ENCODE measurements around the gene TMEM198.
A peak's percentile ranks its signal among the peaks of the same experiment; 100 is the strongest.

TMEM198 gene

GRCh38 chr2:219544567-219544966 is 739 bp downstream of the TMEM198 start:
- DNase-seq (ENCODE audit: low spot score) = no peak

DNA sequence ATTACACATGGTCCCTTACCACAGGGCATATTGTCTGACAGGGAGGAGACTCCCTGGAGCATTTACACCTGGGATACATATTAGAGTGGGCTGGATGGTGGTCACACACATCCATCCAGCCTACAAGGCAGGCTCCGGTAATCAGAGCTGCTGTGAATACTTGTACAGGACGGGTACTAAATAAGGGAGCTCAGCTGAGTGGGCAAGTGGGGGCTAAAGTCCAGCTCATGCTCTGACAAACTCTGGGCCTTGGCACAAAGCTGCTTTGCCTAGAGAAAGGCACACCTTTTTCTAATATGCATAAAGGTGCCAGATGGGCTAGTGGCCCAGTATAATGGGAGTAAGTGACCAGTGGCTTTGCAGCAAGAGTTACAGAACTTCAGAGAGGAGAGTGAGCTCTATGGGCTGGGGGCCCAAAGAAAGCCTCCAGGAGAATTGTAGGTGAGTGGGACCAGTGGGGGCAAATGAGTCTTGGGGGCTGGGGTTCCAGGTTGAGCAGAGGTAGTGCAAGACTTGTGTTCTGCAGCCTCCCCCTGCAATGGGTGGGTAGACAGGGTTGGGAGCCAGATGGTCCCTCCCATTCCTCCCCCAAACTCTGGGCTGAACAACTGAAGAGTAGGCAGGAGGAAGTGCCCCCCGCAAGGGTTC is 1.6 kb downstream of the TMEM198 start:
- no peak for DNase-seq (ENCODE audit: low spot score)

GRCh38 chr2:219545943-219546352 is 2.1 kb downstream of the TMEM198 start:
- DNase-seq (ENCODE audit: low spot score) = no peak

GRCh38 chr2:219547621-219548020 is 3.8 kb downstream of the TMEM198 start:
- no peak for DNase-seq (ENCODE audit: low spot score)

DNA sequence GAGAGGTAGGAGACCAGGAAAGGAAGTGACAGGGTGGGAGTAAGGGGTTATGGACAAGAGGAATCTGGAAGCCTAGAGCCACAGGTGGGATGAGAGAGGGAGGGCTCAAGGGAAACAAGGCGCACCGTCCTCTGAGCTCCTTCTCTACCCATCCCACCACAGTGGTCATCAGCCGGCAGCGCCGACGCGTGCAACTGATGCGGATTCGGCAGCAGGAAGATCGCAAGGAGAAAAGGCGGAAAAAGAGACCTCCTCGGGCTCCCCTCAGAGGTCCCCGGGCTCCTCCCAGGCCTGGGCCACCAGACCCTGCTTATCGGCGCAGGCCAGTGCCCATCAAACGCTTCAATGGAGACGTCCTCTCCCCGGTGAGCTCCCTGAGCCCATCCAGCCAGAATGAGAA is 5.2 kb downstream of the TMEM198 start:
- no peak for DNase-seq (ENCODE audit: low spot score)

DNA sequence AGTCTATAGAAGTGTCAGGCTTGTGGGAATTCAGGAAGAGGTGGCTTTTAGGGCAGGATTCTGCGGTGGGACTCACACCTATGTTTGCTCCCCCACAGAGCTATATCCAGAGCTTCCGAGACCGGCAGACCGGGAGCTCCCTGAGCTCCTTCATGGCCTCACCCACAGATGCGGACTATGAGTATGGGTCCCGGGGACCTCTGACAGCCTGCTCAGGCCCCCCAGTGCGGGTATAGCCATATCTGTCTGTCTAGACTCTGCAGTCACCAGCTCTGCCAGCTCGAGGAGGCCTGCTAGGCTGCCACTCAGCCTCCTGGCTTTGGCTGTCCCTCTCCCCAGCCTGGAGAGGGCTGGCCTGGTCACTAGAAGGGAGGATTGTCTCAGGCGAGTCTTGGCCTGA is 5.8 kb downstream of the TMEM198 start:
- DNase-seq (ENCODE audit: low spot score) = no peak

- peak; percentile 68 for DNase-seq (ENCODE audit: low spot score)
Measured at GRCh38 chr2:219551441-219552381, 7.9 kb downstream of the TMEM198 start.

- peak; percentile 94 for DNase-seq (ENCODE audit: low spot score)
Measured at GRCh38 chr2:219552382-219553167, 8.7 kb downstream of the TMEM198 start.

DNA sequence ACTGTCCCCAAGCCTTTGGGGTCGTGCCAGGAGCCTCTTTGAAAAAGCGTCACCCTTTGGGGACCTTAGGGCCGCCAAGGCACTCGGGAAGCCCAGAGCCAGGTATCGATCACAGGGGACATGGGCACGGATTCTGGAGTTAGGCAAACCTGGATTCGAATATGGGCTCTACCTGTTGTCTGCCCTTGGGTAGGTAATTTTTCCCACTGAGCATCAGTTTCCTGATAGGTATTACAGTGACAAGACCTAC is 9.3 kb downstream of the TMEM198 start:
- no peak for DNase-seq (ENCODE audit: low spot score)

DNA sequence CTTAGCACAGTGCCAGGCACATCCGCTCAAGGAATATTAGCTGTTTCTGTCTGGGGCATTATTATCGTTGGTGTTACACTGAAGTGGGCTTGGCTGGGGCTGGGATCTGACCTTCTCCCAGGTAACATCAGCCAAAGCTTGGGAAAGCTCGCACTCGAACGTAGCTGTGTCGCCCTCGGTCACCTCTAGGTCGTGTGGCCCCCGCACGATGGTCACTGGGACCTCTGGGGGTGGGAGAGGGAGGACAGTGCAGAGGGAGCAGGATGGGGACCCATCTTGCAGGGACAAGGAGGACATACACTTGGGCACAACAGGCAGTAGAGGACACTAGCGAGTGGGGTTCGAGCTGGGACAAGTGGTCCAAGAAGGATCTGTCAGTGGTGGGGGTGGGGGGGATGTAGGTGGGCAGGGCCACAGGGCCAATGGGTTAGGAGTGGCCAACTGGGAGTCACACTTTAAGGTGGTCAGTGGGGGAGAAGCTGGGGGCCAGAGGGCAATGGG is 9.7 kb downstream of the TMEM198 start:
- DNase-seq (ENCODE audit: low spot score) = no peak

DNA sequence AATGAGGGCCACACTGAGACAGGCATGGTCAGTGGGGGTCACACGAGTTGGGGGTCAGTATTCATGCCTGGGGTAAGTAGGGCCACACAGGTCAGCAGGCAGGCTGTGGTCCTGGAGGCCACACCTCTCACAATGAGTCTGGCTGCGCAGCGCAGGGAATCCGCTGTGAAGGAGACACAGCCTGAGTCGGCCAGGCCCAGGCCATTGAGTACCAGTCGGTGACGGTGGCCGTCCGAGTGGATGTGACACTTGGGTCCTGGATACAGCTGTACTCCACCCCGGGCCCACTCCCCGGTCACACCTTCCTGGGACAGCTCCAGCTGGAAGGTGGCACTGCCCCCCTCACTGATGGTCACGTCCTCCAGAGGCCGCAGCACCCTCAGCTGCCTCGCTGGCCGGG is 10.5 kb downstream of the TMEM198 start:
- DNase-seq (ENCODE audit: low spot score) = no peak

GRCh38 chr2:219555956-219556355 is 12.1 kb downstream of the TMEM198 start:
- no peak for DNase-seq (ENCODE audit: low spot score)

GRCh38 chr2:219556413-219556812 is 12.6 kb downstream of the TMEM198 start:
- no peak for DNase-seq (ENCODE audit: low spot score)

GRCh38 chr2:219557320-219557719 is 13.5 kb downstream of the TMEM198 start:
- no peak for DNase-seq (ENCODE audit: low spot score)

- no peak for DNase-seq (ENCODE audit: low spot score)
Measured at GRCh38 chr2:219557791-219558785, 14.3 kb downstream of the TMEM198 start.

DNA sequence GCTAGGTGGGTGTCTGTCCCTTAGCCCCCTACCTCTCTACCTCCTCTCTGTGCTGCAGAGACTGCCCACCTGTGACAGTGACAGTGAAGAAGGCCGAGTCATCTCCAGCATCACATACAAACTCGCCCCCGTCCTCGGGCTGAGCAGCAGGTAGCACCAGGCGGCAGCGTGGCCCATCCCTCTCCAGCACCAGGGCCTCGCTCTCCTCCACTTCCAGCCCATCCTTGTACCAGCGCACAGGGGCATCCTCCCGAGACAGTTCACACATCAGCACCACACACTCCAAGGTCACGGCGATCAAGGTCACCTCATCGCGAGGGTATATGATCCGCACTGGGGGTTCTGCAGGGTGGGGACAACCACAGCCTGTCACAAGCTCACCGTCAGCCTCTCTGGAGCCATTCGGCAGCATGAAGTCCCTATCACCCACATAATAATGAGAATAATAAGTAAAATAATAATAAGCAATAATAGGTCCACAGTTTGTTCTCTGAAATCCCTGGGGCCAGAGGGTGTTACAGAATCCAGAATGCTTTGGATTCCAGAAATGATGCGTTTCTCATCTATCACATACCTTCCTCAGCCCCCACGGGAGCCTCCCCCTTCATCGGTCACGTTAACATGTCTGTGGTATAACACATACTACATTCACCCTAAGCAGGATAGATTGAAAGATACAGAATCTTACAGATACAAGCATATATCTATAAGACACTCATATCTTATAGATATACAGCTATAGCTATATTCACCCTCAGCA is 15.5 kb downstream of the TMEM198 start:
- DNase-seq (ENCODE audit: low spot score) = no peak

DNA sequence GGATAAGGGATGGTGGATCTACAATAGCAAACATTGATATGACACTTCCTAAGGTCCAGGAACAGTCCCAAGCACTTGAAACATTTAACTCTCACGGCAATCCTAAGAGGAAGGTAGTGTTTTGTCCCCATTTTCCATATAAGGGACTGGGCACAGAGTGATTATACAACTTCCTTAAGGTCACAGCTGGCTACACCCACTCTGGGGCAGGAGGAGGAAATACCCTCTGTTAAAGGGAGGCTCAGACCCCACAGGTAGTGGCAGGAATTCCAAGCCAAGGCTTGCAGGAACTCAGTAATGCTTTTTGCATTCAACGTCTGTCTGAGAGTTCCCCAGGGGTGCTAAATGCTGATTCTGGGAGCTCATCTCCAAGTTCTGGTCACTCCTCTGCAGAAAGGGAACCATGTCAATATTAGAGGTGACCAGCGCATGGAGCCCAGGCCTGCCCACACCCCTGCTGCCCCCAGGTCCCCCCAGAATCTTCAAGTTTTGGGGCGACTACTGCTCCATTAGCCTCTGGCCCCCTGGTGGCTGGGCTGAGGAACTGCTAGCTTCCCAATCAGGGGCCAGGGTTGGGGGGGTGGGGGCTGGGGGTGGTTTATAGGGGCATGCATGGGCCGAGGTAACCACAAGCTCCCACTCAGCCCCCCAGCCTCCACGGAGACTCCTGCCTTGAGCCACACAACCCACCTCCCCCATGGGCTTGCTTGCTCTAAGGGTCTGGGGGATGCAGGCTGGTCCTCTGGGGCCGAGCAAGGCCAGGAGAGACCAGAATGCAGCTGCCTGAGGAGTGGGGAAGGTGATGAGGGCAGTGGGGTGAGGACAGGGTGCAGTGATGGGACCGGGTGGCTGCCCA is 16.4 kb downstream of the TMEM198 start:
- peak; percentile 59 for DNase-seq (ENCODE audit: low spot score)

DNA sequence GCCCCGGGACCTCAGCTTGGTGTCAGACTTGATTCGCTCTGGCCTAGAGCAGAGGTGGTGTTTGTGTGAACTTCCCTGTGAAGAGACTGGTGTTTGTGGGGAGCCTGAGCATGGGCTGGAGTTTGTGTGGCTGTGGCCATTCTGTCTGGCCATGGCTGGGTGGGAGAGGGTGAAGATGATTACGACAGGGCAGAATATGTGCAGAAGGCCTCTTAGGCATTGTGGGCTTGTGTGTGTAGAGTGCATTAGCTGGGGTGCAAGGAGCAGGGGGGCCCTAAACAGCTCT is 17.0 kb downstream of the TMEM198 start:
- DNase-seq (ENCODE audit: low spot score) = no peak

DNA sequence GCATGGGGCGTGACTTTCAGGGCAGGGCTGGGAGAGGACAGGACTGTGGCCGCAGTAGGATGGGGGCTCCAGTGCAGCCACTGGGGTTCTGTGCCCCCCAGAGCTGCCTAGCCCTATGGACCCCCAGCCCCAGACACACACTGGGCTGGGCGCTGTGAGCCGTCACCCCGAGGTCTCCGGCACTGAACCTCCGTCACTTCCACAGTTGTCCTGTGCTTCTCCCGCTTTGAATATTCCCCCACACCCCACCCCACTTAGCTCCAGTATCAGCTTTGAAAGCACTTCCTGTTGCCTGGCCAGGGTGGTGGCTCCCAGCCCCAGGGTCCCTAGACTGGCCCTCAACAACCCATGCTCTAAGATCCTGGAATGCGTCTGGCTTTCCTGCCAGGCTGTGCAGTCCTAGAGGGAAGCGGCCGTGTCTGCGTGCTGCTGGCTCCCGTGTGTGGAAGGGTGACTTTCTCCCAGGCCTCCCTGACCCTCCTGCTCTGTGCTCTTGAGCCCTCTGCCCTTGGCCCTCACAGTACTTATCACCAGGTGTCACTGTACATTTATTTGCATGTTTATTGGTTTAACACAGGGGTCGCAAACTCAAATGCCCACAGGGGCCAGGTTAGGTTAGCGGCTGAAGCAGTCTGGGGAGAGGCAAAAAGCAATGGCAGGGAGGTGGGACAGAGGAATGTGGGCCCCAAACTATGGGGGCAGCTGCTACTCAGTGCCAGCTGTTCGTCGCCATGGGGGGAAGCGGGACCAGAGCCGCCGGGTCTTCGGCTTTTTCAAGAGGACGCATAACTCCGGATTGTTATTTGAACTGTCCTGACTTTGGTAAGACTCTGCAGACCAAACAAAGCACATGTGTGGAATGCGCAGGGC is 17.6 kb downstream of the TMEM198 start:
- DNase-seq (ENCODE audit: low spot score) = no peak

Measured in hepatic stellate cell (primary cell).